Suprapubic skin (tissue), 3 donors: Measurements from ENCODE around the gene CCDC27.

Source experiments
- POLR2A ChIP-seq, 2 donors: fragments of 450-650 bp; IDR thresholded peaks; one replicate each; pipeline ENCODE4 v1.6.1; 2017; ENCODE audit warnings: antibody characterized with exemption in 2 of 2, mild to moderate bottlenecking in 2 of 2, moderate library complexity in 2 of 2
- TF ChIP-seq, protein P1 (sequence below), 2 donors: fragments of 200-600 bp in 1 of 2; fragments of 450-650 bp in 1 of 2; sonication (generic) in 1 of 2; IDR thresholded peaks; one replicate each; pipeline ENCODE4 v1.5.1; 2016 to 2019; ENCODE audit warnings: antibody characterized with exemption in 2 of 2, mild to moderate bottlenecking in 1 of 2, moderate library complexity in 1 of 2

DNA sequence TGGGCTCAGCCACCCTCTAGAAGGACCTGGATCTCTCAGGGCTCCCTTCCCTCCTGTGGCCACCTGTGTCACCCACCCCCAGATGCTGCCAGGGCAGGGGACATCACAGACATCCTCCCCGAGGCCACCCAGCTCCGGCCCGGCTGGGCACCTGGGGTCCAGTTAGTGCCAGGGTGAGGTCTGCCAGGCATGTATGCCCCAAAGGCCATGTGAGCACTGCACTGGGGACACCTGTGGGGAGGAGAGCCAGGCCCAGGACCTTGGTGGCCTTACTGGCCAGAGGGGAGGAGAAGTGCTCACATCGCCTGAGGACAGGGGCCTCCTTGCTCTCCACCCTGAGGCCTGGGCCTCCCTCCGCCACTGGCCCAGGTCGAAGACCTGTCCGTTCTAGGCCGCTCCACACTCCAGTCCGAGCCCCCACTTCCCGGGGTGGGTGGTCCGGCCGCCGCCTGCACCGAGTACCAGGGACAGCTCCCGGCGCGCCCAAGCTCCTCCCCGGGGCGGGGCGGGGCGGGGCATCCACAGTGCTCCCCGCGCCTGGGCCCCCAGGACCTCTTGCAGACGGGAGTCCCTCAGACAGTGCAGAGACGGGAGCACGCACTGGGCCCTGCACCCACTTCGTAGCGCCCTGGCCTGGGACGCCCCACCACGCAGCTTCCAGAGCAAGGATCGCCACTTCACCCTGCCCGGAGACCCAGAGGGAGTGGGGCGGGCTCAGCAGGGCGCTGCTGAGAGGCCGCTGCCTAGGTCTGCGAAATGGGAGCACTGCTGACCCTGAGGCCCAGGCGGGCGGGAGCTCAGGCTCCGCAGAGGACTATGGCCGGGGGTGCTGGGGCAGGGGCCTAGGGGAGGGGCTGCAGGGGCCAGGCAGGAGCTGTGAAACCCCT, 34.3 kb upstream of the CCDC27 start:
- no peak for TF ChIP-seq POLR2A (IDR thresholded peaks at IDR 0.05)
- TF ChIP-seq, protein P1, sequence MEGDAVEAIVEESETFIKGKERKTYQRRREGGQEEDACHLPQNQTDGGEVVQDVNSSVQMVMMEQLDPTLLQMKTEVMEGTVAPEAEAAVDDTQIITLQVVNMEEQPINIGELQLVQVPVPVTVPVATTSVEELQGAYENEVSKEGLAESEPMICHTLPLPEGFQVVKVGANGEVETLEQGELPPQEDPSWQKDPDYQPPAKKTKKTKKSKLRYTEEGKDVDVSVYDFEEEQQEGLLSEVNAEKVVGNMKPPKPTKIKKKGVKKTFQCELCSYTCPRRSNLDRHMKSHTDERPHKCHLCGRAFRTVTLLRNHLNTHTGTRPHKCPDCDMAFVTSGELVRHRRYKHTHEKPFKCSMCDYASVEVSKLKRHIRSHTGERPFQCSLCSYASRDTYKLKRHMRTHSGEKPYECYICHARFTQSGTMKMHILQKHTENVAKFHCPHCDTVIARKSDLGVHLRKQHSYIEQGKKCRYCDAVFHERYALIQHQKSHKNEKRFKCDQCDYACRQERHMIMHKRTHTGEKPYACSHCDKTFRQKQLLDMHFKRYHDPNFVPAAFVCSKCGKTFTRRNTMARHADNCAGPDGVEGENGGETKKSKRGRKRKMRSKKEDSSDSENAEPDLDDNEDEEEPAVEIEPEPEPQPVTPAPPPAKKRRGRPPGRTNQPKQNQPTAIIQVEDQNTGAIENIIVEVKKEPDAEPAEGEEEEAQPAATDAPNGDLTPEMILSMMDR (IDR thresholded peaks at IDR 0.05) = no peak
